Activated CD4-positive, alpha-beta T cell treated with anti-CD3 and anti-CD28 coated beads, Interleukin-2, amount 50 U/mL, for 1 hour (primary cell): ENCODE measurements around the gene KATNAL2.

Experiments
- DNase-seq: peaks from one replicate; pipeline ENCODE4 v3.0.0-alpha.2; 2020

Gene KATNAL2

GRCh38 chr18:47036298-47036874 is 119.0 kb downstream of the KATNAL2 start:
- no peak for DNase-seq

GRCh38 chr18:47036927-47037578 is 119.7 kb downstream of the KATNAL2 start:
- DNase-seq = no peak

DNA sequence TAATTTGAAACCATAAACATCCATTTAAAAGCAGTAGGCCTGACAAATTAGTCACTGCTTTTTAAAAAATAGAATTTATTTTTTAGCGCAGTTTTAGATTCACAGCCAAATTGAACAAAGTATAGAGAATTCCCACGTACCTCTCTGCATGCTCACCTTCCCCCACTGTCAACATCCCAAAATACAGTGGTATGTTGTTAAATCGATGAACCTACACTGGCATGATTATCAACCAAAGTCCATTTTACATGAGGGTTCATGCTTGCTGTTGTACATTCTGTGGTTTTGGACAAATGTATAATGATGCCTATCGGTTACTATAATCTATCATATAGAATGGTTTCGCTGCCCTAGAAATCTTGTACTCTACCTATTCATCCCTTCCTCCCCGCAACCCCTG is 123.6 kb downstream of the KATNAL2 start:
- DNase-seq = no peak

DNA sequence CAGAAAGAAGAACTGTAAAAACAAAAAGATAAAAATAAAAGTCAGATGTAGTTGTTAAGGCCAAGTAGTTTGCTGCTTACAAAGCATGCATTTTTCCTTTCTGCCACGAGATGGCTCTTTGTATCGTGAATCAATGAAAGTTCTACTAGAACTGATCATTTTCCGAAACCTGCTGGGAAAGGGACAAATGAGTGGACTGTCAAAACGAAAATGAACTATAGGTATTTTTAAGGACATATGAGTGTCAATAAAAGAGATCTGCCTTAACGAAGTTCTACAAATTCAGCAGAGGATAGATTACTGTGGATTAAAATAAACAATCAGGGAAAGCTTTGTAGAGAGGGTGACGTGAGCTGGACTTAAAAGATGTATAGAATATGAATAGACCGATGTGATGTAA is 133.1 kb downstream of the KATNAL2 start:
- no peak for DNase-seq

DNA sequence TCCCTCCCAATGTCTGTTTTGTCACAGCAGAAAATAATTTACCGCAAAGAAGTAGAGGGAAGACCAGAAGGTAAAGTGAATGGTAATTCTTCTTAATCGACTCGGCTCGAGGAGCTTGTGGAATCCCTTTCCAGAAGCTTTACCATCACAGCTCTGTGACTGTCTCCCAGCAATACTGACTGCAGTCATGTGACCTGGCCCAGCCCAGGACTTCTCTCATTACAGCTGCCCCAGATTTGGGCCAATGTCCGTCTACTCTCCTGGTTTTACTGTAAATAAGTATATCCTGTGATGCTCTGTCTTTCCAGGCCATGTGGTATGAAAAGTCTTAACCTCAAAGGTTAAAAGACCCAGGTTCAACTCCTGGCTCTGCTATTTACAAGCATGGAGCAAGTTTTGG is 137.0 kb downstream of the KATNAL2 start:
- no peak for DNase-seq

- DNase-seq = no peak
These were observed 145.1 kb downstream of the KATNAL2 start for GRCh38 chr18:47062471-47062870.

- no peak for DNase-seq
These were observed 145.7 kb downstream of the KATNAL2 start for GRCh38 chr18:47063096-47063495.

- no peak for DNase-seq
These were observed 150.2 kb downstream of the KATNAL2 start for GRCh38 chr18:47067648-47068047.

GRCh38 chr18:47075098-47075883 is 157.9 kb downstream of the KATNAL2 start:
- DNase-seq = no peak

GRCh38 chr18:47077111-47077510 is 159.7 kb downstream of the KATNAL2 start:
- no peak for DNase-seq

DNA sequence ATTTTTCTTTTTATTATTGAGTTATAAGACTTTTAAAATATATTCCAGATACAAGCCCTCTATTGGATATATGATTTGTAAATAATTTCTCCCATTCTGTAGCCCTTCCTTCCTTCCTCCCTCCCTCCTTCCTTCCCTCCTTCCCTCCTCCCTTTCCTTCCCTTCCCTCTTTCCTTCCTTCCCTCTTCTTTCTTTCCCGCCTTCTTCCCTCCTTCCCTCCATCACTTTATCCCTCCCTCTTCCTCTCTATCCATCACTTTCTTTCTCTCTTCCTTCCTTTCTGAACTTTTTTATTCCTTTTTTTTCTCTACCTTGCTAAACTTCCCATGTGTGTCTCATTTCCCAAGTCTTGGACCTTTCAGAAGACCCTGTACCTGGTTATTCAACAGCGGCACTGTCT is 163.5 kb downstream of the KATNAL2 start:
- DNase-seq = no peak

DNA sequence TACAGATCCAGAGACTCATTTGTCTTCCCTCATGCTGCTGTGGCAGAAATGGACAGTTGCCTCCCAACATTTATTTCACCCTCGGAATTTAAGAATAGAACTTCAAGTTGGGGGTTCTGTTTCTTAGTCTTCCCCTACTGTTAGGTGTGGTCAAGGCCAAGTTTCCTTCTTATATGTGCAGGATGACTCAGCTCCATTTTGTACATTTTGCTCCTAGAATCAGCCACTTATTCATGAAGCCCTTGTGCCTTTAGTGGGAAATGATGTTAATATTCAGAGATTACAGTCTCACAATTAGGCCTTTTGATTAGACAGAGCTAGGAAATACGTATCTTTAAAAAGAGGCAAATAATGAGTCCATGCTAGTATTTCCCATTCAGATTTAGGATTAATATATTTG is 164.2 kb downstream of the KATNAL2 start:
- DNase-seq = no peak

- DNase-seq = no peak
These were observed 170.3 kb downstream of the KATNAL2 start for GRCh38 chr18:47087676-47088075.

DNA sequence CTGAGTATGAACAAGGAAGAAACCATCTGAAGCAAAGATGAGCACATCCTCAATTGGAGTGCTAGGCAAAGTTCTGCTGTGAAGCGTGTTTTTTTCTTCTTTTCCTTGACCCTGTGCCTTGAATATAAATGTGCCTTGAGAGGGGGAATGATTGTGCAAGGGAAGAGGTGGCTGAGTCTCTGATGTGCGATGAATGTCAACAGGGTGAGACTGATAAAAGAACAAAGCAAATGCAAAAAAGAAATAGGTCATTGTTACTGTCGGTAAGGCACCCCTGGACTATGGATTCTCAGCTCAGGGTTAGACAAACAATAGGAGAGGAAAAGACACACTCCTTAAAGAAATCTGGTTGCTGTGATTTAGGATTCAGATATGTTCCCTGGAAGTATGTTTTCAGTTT is 178.4 kb downstream of the KATNAL2 start:
- no peak for DNase-seq

GRCh38 chr18:47100212-47100831 is 182.9 kb downstream of the KATNAL2 start:
- DNase-seq = peak; percentile 55

GRCh38 chr18:47108373-47108772 is 191.0 kb downstream of the KATNAL2 start:
- no peak for DNase-seq

- DNase-seq = no peak
These were observed 191.6 kb downstream of the KATNAL2 start for GRCh38 chr18:47108998-47109405.

DNA sequence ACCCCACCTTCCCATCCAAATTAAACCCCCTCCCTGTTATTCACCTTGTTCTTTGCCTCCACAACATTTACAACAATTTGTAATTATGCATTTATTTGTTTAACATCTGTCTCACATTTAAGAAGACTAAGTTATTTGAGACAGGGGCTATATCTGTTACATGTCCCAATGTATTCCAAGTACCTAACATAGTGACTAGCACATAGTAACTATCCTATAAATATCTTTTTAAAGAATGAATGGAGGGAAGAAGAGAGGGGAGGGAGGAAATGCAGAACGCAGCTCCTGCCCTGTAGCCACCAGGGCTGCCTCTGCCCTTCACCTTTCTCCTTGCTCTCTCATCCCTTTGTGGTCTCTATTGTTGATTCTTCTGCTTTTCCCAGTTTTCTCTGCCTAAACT is 192.3 kb downstream of the KATNAL2 start:
- no peak for DNase-seq

DNA sequence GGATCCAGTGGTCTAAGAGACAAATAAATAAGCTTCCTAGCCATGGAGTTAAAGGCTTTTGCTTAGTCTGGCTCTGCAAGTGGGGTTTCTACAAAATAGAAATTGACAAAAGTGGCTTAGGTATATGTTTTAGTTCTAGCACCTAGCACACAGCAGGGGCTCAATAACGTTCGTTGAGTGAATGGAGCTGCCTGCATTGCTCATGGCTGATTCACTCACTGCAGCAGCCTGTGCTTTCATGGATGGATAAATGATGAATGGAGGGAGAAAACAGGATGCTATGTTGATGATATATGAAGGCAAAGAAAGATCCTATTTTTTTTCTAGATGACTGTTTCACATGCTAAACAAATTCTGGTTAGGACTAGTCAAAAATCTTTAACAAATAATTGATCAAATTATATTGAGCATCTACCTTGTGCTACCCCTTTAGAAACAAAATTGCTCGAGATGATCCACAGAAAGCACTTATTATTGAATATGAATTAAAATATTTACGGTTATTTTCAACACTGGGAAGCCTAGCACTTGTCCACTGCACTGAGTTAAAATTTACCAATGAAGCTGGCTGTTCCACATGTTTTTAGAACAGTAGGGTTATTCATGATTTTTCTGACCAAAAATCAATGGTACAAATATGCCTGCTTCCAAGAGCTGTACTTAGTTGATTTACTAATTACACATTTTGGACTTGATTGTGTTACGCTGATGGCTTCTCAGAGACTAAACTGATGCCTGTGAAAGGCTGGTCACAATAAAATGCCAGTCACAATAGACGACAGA is 193.3 kb downstream of the KATNAL2 start:
- no peak for DNase-seq

DNA sequence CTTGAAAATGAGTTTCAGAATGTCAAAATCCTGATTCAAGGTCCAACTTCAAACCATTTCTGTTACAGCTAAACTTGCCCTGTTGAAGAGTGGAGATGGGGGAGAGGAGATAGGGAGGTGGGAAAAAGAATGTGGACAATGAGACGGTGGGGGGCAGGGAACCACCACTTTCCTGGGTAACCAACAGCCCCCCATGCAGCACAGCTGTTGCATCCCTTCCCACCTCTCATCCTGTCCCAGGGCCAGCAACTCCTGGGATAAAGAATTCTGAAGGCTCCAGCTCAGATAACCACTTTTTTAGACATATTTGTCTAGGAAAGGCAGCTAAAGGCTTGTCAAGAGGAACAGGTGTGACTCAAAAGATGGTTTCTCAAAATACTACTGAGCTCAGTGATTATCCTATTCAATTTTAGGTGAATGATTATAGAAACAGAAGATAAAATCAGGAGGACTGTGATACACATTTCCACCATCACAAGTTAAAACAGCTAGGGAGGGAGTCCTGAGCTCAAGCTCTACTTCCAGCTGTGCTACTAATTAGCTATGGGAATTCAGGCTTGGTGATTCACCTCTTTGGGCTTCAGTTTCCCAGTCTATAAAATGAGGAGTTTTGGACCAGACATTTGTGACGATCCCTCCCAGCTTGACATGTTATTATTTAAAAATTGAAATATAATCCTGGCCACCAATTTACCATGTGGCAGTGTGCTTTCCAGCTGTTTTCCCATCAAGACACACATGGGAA is 196.6 kb downstream of the KATNAL2 start:
- DNase-seq = no peak

DNA sequence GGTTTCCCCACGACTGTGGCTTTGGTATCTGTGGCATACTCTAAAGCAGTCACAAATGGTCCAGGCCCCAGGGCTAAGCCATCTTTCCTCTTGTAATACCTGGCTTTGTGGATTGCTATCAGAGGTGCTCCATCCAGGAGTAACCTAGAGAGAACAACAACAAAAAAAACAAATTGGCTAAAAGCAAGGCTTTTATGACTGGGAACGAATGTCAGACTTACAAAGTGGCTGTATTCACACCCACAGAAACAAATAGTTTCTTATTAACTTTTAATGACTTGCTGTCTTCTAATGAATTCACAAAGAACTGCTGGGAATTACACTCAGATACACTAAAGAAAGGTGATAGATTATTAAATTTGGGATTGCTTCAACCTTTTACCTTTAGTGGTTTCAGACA is 197.8 kb downstream of the KATNAL2 start:
- DNase-seq = no peak

- DNase-seq = no peak
These were observed 201.6 kb downstream of the KATNAL2 start for GRCh38 chr18:47118981-47119380.
